ENCODE measurements around the gene PZP.

The PZP gene

GRCh38 chr12:9099552-9100190 is 108.5 kb downstream of the PZP start:
- DNase-seq = no peak

All from NCI-H524 (cell line).